ENCODE results near the gene TMEM208.

- no peak for TF ChIP-seq CTCF (IDR thresholded peaks at IDR 0.05)
- no peak for TF ChIP-seq POLR2A (IDR thresholded peaks at IDR 0.05)
Measured at GRCh38 chr16:67255553-67256221, 28.8 kb downstream of the TMEM208 start.
